AG20443 (cell line): ENCODE results near the gene IL9.

Source experiments
- DNase-seq: peaks from one replicate; pipeline ENCODE4 v3.0.0; 2012; ENCODE audit warnings: low spot score, mixed read lengths

IL9 gene

DNA sequence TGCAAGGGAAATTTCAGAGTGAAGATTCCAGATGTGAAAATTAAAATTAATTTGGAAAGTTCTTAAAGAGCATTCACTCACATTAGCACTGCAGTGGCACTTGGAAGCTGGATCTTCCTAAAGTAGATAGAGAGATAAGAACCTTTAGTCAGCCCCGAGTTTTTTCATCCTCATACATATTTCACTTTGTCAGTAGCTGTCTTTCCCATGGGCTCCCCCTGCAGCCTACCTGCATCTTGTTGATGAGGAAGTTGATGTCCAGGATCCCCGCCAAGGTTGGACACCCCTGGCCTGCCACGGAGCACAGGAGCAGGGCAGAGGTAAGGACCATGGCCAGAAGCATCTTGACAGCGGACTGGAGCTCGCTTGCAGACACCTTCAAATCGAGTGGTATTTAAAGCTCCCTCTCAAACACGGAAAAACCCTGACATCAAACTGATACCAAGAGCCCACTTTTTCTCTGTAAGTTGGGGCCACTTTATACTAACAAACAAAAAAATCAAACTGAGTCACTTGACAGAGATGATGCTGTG lies at the start of gene IL9:
IL9 (minus strand) TSS at position 368 of the 533 bp plus-strand sequence; CDS start at position 343, 25 bp downstream.
- DNase-seq, result no peak

DNA sequence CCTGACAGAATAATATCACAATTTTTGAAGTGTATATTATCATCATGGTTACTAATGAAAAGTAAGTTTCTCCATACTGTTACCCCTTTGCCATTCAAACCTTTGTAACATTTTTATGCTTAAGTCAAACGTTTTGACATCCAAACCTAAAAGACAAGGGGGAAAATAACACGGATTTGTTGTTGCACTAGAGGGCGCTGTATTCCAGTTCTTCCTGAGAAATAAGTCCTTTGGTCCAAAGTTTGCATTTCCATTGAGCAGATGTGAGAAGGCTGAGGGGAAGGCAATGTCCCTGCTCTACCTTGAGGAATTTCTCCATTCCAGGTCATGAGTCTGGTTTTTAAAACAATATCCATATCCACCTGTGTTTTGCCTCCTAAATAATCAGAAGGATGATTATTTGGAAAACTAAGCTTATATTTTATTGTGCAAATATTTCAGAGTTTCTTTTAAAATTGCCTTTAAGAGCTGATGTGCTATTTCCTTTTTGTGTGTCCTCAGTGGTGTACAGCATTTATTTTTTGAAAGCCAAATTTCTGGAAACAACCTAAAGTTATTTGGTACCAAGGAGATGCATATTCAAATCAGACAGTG lies 49.4 kb upstream of the IL9 start:
- peak; percentile 63 for DNase-seq

DNA sequence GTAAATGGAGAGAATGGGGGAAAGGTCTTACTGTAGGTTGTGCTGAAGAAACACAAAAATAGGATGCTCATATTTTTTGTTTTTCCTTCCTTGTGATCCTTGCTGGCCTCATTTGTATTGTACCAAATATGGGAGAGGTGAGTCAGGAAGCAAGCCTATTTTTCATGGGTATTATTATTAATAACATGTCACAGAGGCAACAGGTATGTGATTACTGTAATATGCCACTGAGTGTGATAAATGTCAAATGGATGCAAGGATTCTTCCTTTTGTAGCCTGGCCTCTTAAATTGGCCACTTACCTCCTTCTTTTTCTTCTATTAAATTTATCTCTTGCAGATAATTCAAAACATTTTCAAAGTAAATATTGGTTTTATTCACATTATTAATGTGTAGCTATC lies 48.9 kb upstream of the IL9 start:
- DNase-seq, result no peak

DNA sequence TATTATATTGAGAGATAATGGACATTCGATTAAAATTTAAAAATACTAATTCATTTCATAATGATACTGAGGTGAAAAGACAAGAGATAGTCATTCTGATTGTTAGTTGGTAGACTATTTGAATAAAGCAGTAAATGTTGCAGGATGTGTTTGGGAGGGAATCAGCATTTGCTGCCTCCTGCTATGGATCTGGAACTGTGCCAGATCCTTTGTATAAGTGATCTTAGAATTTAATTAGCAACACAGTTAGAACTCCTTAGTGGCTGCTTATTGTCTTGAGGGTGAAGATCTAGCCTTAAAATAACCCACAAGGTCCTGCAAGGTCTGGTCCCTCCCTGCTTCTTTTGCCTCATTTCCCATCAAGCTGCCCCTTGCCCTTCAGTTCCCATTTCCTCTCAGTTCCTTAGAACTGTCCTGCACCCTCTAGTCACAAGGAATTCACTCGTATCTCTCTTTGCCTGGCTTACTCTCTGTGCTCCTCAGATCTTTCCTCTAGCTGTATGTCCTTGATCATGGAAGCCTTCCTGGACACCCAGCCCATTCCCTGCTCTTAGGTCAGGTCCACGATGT lies 46.6 kb upstream of the IL9 start:
- DNase-seq, result no peak

DNA sequence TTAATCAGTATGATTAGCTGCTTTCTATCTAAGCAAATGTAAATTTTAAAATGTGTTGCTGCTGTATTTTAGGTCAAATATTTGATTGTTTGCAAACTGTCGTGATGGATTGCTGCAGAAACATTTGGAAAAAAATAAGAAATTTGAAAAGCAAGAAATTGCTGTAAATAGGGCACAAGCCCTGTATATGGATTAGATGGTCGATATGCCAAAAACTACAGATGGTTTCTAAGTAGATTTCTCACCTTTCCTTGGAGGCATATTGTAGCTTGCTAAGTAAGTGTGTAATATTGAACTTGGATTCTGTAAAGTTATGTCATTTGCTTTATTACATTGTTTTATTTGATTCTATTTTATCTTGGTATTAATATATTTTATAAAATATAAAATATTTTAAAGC lies 46.1 kb upstream of the IL9 start:
- DNase-seq, result no peak

DNA sequence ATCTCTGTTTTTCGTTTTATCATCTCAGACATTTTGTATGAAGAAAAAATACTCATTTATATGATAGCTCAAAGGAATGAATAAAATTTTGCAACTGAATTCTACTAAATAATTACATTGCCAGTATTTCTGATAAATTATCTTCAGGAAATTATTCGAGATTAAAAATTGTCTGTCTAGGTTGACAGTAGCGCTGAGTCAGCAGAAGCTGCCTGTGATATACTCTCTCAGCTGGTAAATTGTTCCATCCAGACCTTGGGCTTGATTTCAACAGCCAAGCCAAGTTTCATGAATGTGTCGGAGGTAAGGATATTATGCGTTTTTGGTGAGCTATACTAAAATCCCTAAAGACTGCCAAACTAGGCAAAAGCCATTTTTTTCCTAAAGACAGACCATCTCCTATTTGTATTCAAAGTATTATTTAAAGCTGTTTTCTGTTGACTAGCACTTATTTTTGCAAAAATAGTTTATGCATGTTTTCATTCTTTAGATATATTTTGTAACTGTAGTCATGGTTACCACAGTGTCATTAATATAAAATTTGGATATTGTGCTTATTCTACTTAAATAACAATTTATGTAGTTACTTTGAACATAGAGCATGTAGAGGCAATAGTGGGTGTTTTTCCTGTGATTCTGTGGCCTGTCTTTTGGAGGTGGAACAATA lies 41.7 kb upstream of the IL9 start:
- DNase-seq, result no peak

DNA sequence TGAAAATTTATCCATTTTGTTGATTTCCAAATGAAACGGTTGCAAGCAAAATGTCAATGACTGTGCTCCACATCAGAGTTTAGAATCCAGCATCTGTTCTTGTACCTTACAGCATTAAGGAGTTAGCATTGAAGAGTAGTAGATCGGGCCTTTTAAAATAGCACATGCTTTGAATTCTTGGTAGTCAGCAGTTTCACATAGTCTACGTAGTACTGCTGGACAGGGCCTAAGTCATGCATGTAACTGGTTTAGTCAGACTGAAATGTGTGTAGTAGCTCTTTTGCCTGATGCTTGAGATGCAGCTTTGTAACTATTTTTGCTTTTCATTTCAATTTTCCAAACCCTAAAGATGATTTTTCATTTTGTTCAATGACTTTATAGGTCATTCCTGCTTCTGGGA lies 39.3 kb upstream of the IL9 start:
- peak; percentile 19 for DNase-seq

DNA sequence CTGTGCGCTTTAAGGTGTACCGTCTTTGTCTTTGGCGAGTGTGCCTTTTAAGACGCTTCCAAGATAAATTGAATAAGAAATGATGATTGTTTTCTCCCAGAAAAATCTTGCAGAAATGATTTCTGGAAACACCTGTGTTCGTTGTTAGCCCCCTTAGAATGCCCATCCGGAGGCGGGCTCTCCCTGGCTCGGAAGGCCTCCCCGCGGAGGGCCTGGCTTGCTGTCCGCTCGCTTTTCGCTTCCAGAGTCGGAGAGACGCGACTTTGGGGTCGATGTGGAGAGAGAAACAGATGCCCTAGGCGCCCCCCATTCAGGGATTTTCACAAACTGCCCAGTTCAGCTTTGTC lies 35.3 kb upstream of the IL9 start:
- no peak for DNase-seq

DNA sequence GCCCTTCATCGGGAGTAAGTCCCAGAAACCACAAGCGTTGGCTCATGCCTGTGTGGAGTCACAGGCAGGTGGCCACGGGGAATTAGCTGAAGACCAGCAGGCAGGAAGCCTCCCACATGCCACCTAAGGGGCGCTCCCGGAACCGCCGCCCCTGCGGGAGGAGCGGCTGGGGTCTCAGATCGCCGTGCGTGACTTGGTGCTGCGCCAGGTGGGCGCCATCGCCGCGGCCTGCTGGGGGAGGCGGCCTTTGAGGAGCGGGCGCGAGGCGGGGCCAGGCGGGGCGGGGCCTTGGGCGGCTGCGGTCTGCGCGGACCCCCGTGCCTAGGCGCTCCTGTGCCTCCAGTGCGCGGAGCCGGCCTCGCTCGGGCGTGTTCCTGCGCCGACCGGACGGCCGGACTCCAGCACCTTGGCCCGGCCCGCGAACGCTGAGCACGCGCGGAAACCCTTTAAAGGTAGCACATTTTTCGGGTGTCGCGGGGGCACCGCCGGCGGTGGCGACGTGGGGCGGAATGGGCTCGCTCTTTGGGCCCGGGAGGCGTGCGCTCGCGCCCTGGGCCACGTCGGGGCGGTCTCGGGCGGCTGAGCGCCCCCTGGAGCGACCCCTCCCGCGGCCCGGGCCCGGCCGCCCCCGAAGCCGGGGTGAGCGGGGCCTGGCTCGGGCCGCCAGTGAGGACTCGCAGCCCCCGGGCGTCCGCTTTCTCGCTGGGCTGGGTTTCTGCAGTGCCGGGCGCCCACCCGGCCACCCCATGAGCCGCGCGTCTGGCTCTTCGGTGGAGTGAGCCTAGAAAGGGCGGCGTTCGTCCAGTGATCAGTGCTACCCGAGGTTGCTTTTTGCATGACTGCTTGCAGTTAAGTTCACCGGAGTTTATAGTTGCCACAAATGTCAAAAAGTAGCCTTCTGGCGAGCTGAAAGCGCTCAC lies 34.6 kb upstream of the IL9 start:
- DNase-seq, result peak; percentile 16

DNA sequence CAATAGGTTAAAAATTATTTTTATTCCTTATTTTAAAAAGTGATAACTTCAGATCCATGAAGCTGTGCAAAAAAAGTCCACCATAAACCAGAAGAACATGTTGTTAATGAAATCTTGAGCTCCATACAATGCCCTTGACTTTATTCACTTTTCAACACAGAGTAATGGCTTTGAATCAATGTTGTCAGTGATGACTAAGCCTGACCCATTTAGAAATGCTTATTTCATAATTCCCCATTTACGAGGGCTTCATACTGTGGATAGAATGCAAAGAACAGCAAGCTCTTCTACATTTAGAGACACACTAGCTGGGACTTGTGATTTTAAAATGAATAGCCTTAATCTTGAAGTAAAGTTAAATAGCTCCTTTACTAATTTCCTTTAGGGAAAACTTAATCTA lies 25.7 kb upstream of the IL9 start:
- peak; percentile 49 for DNase-seq

DNA sequence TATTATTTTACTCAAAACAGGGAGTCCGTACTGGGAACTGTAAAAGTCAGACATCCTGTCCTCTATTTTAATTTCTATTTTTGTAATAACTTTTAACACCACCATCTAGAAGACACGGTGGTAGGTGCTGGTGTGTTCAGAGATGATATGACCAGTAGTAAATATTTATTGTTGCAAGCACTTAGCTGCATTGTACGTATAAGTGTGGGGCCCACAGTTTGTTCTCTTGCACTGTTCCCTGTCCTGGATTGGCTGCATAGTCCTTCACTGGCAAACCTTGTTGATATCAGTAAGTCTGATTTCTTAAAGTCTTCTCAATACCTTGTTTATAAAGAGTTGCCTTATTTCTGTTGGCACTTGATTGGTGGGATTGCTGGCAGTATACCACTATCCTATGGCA lies 24.6 kb upstream of the IL9 start:
- DNase-seq, result no peak

DNA sequence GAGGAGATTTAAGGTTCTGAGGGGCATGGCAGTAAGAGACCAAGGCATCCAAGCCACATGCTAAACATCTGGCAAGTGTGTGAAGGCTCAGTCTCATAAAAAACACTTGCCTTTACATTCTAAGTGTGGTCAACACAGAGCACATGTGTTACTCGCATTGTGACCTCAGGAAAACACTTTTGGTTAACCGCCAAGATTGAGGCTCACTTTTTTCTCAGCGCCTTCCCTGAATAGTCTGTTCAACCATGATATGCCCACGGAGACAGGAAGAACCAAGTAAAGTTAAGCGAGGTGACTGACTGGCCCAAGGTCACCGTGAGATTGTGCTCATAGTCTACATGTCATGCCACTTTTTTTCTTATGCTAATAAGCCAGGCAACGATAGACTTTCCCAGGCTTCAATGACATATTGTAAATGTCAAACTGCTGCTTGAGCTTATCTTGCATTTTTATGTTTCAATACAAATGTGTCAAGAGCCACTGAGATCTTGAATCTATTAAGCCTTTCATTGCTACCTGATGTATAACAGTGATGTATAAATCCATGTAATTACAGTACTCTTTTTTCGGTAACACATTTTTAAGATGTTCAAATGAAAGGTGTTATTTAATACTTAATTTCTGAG lies 21.1 kb upstream of the IL9 start:
- DNase-seq, result no peak

DNA sequence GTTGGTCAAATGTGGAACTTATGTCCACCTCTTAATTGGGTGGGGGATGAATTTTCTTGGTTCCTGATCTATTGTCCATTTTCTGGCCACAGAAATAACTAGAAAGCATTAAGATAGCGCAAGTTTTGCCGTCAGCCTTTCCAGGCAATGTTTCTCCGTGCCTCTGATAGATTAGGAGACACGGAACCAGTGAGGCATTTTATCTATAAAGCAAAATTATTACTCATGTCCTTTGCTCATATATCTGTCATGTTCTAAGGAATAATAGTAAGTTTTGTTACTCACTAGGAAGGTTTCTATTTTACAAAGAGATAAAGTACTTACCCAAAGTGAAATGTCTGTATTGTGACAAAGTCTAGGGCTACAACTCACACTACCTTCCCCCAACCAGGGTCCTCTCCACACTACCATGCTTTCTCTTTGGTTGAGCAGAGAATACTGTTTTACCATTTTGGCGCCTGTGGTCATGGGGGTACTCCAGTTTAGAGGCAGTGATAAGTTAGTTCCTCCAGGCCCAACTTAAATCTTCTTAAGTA lies 19.9 kb upstream of the IL9 start:
- DNase-seq, result no peak

DNA sequence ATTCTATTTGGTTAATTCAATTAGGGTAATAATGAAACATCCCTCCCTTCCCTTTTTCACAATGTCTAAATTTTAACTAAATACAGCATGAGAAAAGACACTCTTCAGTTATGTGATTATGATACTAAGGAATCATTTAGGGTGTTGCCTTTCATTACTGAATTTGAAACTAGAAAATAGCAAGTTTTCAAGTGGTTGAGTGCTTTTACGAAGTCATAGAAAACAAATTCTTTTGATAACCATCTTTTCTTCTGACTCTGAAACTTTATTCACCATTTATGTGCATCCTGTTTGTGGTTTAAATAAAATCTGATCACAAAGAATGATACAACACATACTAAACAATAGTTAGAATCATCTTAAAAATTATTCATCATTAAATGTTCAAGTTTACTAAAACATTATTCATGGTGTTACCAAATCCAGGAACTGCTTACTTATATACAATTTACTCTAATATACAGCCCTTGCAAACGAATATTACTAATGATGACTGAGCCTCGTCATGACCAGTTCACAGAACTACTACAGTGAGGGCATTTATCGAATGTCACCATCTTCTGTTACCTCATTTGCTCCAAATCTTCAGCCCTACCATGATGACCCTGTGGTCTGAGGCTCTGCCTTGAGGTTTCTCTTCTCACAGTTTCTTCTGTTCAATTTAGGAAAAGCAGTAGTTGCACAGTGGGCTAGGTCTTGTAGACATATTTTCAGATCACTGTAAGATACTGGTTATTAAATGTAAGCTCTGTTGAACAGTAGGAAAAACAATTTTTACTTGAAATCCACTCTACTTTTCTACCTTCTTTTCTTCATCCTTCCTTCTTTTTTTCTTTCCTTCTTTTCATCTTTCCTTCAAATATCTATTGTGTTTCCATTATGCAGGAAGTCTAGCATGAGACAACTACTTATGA lies 18.3 kb upstream of the IL9 start:
- no peak for DNase-seq

DNA sequence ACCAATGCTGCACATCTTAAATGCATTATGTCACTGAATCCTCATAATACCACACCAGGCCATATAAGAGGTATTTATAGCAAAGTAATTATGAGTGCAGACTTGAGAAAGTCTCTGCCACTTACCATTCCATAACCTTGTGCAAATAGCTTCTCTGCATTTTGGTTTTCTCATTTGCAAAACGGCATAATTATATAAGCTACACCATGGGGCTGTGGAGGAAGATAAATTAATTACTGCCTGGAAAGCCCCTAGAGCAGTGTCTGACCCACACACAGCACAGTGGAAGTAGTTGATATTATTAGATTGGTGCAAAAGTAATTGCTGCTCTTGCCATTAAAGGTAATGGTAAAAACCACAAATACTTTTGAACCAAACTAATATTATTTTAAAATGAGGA lies 9.5 kb upstream of the IL9 start:
- no peak for DNase-seq

DNA sequence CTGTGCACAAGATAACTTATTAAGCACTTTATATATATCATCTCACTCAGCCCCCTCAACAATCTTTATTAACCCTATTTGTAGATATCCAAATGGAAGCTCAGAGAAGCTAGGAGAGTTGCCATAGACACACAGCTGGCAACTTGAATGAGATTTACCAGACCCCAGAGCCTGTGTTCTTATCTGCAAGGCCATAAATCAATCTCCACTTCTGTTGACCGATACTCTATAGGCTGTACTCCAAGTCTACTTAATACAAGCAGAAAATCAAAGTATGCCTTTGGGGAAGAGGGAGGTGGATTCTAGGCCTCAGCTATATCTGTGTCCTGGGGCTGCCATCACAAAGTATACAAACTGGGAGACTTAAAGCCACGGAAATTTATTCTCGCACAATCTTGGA lies 6.0 kb upstream of the IL9 start:
- no peak for DNase-seq

DNA sequence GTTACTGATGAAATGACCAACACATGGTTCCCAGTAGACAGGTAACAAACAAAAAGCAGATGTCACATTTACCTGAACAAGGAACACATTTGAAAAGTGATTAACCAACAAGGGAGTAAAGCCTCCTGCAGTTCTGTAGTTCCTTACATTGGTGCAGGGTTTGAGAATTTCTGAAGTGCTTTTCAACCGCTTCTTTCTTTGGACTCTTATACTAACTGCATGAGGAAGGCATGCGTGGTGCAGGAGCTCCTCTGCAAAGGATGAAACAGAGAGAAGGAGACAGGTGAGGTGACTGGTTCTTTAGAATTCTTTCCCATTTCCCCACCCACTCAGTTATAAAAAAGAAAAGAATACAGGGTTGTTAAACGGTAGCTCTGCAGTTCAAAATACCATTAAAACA lies 4.6 kb upstream of the IL9 start:
- DNase-seq, result no peak

DNA sequence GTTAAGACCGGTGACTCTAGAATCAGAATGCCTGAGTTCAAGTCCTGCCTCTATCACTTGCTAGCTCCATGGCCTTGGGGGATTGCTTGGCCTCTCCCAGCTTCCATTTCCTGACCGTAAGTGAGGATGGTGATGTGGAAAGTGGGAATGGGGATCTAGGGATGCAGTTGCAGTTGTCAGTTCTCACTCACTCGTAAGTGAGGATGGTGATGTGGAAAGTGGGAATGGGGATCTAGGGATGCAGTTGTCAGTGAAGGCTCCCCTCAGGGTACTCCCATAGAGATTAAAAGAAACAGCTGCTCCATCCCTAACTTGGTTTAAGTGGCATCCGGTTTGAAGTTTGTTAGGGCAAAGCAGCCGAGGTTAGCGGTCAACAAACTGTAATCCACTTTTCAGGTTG lies 3.0 kb upstream of the IL9 start:
- no peak for DNase-seq

DNA sequence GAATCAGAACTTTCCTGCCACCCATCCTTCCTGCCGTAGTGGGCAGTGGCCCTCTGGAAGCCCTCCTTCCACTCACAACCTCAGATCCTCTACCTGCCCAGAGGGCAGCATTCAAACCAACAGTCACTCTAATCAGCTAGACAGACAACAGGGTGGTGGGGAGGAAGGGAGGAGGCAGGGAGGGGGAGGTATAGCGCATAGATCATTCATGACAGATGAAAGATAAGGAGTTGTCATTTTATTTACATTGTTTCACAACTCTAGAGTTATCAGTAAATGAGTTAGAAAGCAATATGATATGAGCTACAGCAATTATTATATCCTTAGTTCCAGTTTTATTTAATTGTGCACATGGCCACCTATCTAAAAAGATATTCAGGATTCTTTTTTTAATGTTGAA lies 852 bp downstream of the IL9 start:
- no peak for DNase-seq

DNA sequence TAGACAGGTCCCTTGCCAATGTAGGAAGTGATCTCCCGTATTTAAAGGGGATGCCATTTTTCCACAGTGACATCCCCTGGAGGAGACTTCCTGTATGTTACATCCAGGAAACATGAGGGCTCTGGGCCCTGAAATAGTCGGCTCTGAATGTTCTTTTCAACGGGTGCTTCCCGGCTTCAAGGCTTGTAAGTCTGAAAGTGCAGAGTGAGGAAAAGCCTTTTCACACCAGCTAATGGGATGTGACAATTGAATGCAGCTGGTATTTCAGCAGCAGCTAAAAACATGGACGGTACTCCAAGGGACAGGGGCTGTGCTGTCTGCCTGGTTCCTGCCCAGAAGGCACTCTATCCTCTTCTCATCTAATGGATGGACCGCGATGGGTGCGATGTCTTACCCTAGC lies 1.4 kb downstream of the IL9 start:
- no peak for DNase-seq

DNA sequence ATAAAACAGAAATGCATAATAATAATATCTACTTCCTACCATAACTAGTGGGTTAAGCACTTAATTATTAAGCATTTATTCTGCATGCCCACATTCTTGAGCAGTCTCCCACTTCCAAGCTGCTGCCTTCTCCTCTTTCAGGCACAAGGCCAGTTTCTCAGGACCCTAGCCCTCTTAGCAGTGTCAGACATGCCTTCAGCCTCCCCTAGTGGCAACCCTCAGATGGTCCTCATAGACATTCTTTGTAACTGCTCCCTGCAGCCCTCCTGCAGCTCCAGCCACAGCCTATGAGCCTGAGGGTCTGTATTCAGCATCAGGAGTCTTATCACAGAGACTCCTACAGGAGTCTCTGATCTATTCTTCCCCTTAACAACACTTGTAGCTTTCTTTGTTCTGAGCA lies 3.9 kb downstream of the IL9 start:
- no peak for DNase-seq
